Esophagus squamous epithelium (tissue), 4 donors: Measurements from ENCODE around the gene IL20RB.

Source experiments
- CTCF ChIP-seq, 6 experiments: fragments of 450-650 bp in 4 of 6; fragments of 200-600 bp in 2 of 6; sonication (generic) in 2 of 6; IDR thresholded peaks; one replicate each; pipeline ENCODE4 v1.5.1; 2016 to 2019; ENCODE audit warnings: antibody characterized with exemption in 6 of 6, mild to moderate bottlenecking in 4 of 6, moderate library complexity in 4 of 6
- POLR2A ChIP-seq, 4 donors: fragments of 450-650 bp; IDR thresholded peaks; one replicate each; pipeline ENCODE4 v1.6.1; 2017; ENCODE audit warnings: antibody characterized with exemption in 4 of 4, mild to moderate bottlenecking in 4 of 4, moderate library complexity in 3 of 4

GRCh38 chr3:137024348-137024747 lies 66.6 kb downstream of the IL20RB start:
- TF ChIP-seq CTCF (IDR thresholded peaks at IDR 0.05) (no peak), POLR2A (IDR thresholded peaks at IDR 0.05) (no peak)
